Measurements from ENCODE around the gene LEMD2.

Gene LEMD2

GRCh38 chr6:33732817-33733708, 55.9 kb downstream of the LEMD2 start:
- DNase-seq: no peak

- DNase-seq: no peak
These were observed 56.5 kb downstream of the LEMD2 start for GRCh38 chr6:33732385-33732784.

- no peak for DNase-seq
These were observed 57.1 kb downstream of the LEMD2 start for GRCh38 chr6:33731751-33732282.

GRCh38 chr6:33731035-33731434, 57.9 kb downstream of the LEMD2 start:
- DNase-seq: no peak

GRCh38 chr6:33730611-33731010, 58.3 kb downstream of the LEMD2 start:
- DNase-seq: no peak

- DNase-seq: no peak
These were observed 59.9 kb downstream of the LEMD2 start for GRCh38 chr6:33729059-33729458.

- DNase-seq: no peak
These were observed 60.5 kb downstream of the LEMD2 start for GRCh38 chr6:33728438-33728837.

GRCh38 chr6:33727932-33728331, 61.0 kb downstream of the LEMD2 start:
- no peak for DNase-seq

GRCh38 chr6:33727126-33727525, 61.8 kb downstream of the LEMD2 start:
- no peak for DNase-seq

GRCh38 chr6:33726696-33727095, 62.2 kb downstream of the LEMD2 start:
- DNase-seq: no peak

GRCh38 chr6:33725891-33726673, 62.8 kb downstream of the LEMD2 start:
- no peak for DNase-seq

- no peak for DNase-seq
These were observed 63.7 kb downstream of the LEMD2 start for GRCh38 chr6:33725222-33725621.

GRCh38 chr6:33724102-33725023, 64.6 kb downstream of the LEMD2 start:
- DNase-seq: no peak

GRCh38 chr6:33723371-33724085, 65.4 kb downstream of the LEMD2 start:
- no peak for DNase-seq

GRCh38 chr6:33722103-33722623, 66.8 kb downstream of the LEMD2 start:
- no peak for DNase-seq

GRCh38 chr6:33721508-33721907, 67.4 kb downstream of the LEMD2 start:
- DNase-seq: no peak

Data from NCI-H345 (cell line).